GM18499 (cell line): ENCODE measurements around the gene EIF1.

Source experiments
- ATAC-seq: cut with Tn5 transposase; IDR thresholded peaks from one replicate; pipeline ENCODE4 v1.9.1; 2021; ENCODE audit warnings: moderate number of reproducible peaks; ENCODE audit not compliant: insufficient read depth, unreplicated experiment

EIF1 gene

GRCh38 chr17:41731836-41732235 is 43.2 kb downstream of the EIF1 start:
- ATAC-seq = no peak

GRCh38 chr17:41733348-41734138 is 44.9 kb downstream of the EIF1 start:
- ATAC-seq = no peak

- ATAC-seq = no peak
Measured at GRCh38 chr17:41734139-41734948, 45.7 kb downstream of the EIF1 start, which contains the start of gene HAP1. TSS of gene HAP1 (minus strand) at chr17:41734643. CDS start at chr17:41734634, 9 bp downstream.

DNA sequence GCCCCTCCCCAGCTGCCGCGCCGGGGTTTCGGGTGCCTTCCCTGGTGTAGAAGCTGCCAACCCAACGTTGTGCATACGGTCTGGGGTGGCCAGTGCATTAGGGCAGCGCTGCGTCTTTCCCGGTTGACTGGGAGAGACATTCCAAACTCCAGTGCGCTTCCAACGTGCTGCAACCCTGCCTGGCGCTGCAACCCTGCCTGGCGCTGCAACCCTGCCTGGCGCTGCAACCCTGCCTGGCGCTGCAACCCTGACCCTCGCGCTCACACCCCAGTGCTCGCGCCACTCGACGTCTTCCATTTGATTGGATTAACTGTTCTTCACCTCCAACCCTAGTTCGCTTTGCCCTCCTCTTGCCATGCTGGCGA is 46.2 kb downstream of the EIF1 start:
- no peak for ATAC-seq

DNA sequence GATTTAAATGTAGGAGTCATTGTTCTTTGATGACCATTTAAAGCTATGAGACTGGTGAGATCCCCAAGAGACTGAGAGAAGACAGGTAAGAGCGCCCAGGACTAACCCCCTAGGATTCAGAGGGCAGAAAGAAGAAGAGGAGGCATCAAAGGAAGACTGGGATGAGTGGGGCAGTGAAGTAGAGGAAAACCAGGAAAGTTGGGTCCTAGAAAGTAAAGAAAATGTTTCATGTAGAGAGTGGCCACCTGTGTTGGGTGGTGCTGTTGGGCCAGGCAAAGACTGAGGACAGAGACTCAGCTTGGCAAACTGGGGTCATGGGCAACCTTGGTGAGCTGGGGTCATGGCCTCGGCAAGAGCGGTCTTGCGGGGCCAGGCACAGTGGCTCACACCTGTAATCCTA is 47.1 kb downstream of the EIF1 start:
- no peak for ATAC-seq

DNA sequence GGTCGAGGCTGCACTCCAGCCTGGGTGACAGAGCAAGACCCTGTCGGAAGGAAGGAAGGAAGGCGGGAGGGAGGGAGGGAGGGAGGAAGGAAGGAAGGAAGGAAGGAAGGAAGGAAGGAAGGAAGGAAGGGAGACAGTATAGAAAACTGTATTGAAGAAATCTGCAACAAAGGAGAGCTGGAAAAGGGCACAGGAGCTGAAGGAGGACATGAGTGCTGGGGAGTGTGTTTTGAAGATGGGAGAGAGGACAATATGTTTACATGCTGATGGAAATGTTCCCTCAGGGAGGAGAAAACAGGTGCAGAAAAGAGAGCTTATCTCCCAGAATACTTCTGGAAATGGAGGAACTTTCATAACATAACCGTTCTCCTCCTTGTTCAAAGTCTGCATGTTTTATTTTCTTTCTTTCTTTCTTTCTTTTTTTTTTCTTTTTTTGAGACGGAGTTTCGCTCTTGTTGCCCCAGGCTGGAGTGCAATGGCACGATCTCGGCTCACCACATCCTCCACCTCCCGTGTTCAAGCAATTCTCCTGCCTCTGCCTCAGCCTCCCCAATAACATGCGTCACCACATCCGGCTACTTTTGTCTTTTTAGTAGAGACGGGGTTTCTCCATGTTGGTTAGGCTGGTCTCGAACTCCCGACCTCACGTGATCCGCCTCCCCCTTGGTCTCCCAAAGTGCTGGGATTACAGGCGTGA is 48.4 kb downstream of the EIF1 start:
- ATAC-seq = no peak

- no peak for ATAC-seq
Measured at GRCh38 chr17:41737680-41738023, 49.0 kb downstream of the EIF1 start.

DNA sequence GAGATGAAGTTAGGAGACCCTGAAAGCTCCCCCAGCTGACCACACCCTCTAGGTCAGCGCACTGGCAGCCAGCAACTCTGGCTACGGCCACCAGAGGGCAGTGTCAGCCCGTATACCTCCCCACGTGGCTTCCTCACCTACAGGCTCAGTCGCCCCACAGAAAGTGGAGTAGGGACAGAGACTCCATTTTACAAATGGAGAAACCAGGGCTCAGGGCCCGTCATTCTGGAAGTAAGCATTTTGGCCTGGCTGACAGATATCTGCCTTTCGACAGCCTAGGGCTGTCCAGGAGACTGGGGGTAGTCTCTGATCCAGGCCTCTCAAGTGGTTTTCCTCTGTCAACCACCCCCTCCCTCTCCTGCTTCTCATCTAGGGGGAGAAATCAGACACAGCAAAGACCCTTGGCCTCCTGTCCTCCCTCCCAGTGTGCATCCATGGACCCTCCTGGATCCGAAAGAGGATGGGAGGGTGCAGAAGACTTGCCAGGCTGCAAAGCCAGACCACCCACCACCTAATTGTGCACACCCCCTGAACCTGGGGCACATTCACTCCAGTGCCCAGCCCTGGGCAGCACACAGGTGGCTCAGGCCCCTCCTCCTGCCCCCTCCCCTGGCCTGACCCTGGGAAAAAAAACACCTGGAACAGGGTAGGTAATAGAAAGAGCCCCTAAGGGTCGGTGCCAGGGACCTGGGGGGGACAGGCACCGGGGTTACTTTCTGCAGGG is 49.6 kb downstream of the EIF1 start:
- ATAC-seq = no peak

GRCh38 chr17:41738801-41739112 is 50.1 kb downstream of the EIF1 start:
- ATAC-seq = no peak

GRCh38 chr17:41739661-41740352 is 51.1 kb downstream of the EIF1 start:
- no peak for ATAC-seq

DNA sequence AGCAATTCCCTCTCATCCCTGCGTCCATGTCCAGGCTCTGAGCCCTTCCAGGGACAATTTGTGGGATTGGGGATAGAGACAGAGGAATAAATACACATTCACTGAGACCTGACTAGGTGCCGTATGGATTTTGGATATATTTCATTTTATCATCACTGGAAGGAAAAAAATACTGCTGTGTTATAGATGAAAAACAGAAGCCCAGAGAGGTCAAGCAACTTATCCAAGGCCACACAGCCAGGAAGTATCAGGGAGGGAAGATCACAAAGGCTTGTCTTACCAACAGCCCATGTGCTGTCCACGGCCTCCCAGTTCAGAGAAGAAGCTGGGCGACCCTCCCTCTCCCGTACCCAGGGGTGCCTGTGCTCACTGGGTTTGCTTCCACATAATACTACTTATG is 51.8 kb downstream of the EIF1 start:
- ATAC-seq = no peak

GRCh38 chr17:41741709-41742108 is 53.0 kb downstream of the EIF1 start:
- ATAC-seq = no peak
